ENCODE measurements around the gene PPP1R8.

- peak in 2 of 4 donors; percentile 62 to 71 for TF ChIP-seq POLR2A (IDR thresholded peaks at IDR 0.05)
- peak; percentile 92 to 98 (median 96) for TF ChIP-seq POLR2AphosphoS5 (IDR thresholded peaks at IDR 0.05)
Observed at GRCh38 chr1:27830621-27831440, at the start of gene PPP1R8.

Measured in stomach (tissue), 4 donors.